Astrocyte of the cerebellum (primary cell): Measurements from ENCODE around the gene CSNK2A1.

Experiments
- DNase-seq: peaks from one replicate; pipeline ENCODE4 v3.0.0-alpha.2; 2011; ENCODE audit warnings: low read depth
- H3K4me3 ChIP-seq: 2 replicates; pipeline ENCODE4 v1.5.1; 2011; ENCODE audit warnings: mild to moderate bottlenecking, low read depth, low read length, moderate library complexity
- CTCF ChIP-seq: IDR thresholded peaks from 2 replicates; pipeline ENCODE4 v1.5.1; 2012; ENCODE audit warnings: low read length, low read depth, moderate library complexity, mild to moderate bottlenecking; ENCODE audit errors: missing control alignments
- in situ Hi-C: cut with HindIII; loops from 2 replicates; pipeline ENCODE4 v1.10.0; 2017; ENCODE audit warnings: low sequenced_read_pairs

Gene CSNK2A1

GRCh38 chr20:568097-568652, 24.6 kb upstream of the CSNK2A1 start:
- no peak overlapping the region for H3K4me3 ChIP-seq
- no peak for TF ChIP-seq CTCF
- in situ Hi-C loops: no loop called here
- no peak for DNase-seq

DNA sequence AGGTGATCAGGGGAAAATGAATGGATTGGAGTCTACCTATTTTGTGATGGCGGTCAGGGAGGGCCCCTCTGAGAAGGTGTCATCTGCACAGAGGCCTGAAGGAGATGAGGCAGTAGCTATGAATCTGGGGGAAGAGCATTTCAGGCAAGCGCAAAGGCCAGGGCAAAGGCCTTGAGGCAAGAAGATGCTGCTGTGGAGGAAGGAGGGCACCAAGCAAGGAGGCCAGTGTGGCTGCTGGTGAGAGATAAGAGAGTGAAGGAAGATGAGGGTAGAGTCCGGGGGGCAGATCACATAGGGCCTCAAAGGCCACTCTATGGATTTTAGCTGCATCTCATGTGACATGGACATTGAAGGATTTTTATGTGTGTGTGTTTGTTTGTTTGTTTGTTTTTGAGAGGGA, 20.6 kb upstream of the CSNK2A1 start:
- DNase-seq: no peak
- no peak for TF ChIP-seq CTCF

DNA sequence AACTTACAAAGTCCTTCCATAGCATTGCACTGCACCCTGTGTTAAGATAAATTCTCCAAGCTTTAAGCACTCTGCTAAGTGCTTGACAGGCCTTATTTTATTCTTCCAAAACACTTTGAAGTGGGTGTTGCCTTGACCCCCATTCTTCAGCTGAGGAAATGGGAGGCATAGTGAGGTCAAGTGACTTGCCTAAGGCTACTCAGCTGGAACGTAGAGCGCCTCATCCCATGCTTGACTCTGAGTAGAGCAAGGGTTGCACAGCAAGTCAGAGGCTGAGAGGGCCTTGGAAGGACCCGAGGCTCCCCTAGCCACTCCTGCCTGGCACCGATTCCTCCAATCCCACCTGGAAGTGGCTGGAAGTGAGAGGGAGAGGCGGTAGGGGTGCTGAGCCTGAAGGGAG, 19.6 kb upstream of the CSNK2A1 start:
- DNase-seq: no peak
- H3K4me3 ChIP-seq: no peak overlapping the region
- in situ Hi-C loops: no loop called here
- no peak for TF ChIP-seq CTCF

More for the DNA sequence above, 20.6 kb upstream of the CSNK2A1 start:
- H3K4me3 ChIP-seq: no peak overlapping the region
- in situ Hi-C loops: no loop called here

GRCh38 chr20:562232-562897, 18.8 kb upstream of the CSNK2A1 start:
- in situ Hi-C loops: no loop called here

DNA sequence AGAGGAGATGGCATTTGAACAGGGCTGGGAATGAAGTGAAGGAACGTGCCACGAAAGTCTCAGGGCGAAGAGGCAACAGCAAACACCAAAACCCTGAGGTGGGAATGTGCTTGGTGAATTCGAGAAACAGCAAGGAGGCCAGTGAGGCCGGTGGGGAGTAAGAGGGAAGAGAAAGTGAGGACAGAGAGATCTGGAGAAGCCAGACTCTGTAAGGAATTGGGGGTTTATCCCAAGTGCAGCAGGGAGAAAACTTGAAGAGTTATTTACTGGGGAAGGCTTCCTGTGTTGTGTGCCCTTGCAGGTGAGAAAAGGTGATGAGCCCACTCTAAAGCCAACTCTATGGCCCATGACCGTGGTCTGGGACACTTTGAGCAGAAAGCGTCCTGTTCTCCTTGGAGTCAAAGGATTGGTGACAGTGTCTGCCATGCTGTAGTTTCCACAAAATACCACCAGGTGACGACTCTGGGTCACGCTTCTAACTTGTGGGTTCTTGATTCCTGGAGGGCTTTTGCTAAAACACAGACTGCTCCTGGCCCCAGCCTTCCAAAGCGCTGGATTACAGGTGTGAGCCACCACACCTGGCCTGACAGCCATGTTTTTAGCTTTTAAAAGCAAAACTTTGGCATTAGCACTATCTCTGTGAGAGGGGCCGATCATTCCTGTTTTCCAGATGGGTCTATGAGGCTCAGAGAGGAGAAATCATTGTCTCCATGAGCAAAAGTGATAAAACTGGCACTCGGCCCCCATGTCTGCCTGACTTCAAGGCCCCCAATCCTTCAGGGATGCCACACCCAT, 18.0 kb upstream of the CSNK2A1 start:
- in situ Hi-C loops: no loop called here
- DNase-seq: peak; percentile 19
- no peak overlapping the region for H3K4me3 ChIP-seq
- TF ChIP-seq CTCF: peak; percentile 97

More at GRCh38 chr20:562232-562897, 18.8 kb upstream of the CSNK2A1 start:
- DNase-seq: no peak
- TF ChIP-seq CTCF: no peak
- H3K4me3 ChIP-seq: no peak overlapping the region

DNA sequence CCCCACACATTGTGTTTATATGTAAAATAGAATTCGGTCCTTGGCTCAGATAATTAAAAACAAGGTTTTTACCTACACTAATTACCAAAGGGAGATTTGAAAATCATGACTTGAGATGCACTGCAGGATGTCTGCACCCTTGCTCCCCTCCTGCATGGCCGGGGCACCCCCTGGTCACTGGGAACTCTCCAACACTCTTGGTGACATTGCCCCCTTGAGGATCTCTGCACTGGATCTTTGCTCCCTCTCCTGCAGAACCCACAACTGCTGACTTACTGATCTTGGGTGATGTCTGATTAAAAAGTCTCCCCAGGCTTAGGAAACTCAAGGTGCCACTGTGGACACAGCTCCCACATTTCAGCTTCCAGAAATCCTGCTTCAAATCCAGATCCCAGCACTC, 17.1 kb upstream of the CSNK2A1 start:
- TF ChIP-seq CTCF: no peak
- in situ Hi-C loops: no loop called here
- H3K4me3 ChIP-seq: no peak overlapping the region
- no peak for DNase-seq
